DMS 273 treated with DMSO at 0.1 percent for 48 hours (cell line): ENCODE results near the gene CAMTA1.
"Not testable (repeated sequence)": the region's sequence is repeated elsewhere in the genome, so short reads cannot be mapped to it uniquely, and the experiment has no call there.

ENCODE experiments used
- DNase-seq: peaks from one replicate; lab custom pipeline; 2025; lab: John Stamatoyannopoulos, UW

The CAMTA1 gene

DNA sequence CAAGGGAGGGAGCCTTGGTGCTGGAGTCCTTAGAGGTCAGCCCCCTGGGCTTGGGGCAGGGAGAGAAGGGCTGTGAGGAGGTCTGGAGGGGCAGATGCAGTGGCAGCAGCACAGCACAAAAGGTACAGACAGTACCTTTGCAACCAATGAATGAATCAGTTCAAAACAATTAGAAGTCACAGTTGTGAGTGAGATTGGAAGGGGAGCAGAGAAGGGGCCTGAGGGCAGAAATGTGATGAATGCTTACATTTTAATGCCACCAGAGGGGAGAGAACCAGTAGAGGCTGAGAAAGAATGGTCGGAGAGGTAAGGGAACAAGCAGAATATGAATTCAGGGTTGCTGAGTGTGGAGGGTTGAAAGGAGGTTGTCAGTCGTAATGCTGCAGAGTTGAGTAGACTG, 24.2 kb downstream of the CAMTA1 start:
- no peak for DNase-seq

DNA sequence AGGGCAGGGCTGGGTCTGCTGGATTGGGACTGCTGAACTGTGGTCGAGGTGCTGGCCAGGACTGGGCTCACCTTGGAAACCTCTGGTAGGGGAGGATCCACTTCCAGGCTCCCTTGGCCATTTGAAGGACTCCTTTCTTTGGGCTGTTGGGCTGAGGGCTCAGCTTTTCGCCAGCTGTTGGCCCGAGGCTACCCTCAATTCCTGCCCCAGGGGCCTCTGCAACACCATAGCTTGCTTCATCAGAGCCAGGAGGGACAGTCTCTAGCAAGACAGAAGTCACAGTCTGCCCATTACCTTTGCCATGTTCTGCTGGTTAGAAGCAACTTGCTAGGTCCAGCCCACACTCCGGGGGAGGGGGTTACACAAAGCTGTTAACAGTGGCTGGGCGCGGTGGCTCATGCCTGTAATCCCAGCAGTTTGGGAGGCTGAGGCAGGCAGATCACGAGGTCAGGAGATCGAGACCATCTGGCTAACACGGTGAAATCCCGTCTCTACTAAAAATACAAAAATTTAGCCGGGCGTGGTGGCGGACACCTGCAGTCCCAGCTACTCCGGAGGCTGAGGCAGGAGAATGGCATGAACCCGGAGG, 25.0 kb downstream of the CAMTA1 start:
- DNase-seq = not testable (repeated sequence)

DNA sequence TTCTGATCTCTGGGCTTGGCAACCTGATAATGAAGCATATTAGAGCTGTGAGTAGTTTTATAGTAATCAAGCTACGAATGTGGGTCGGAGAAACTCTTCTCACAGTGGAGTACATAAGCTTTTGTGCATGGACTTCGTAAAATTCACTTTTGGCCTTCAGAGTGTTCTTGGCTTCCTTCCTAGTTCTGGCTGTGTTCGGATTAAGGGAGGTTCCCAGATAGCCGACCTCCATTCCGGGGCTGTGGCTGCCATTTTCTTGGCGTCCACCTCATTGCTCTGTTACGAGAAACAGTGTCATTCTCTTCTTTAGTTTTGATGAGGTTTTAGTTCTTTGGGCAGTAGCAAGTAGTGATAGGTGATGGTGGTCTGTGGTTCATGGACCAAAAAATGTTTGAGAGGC, 26.3 kb downstream of the CAMTA1 start:
- DNase-seq = no peak

DNA sequence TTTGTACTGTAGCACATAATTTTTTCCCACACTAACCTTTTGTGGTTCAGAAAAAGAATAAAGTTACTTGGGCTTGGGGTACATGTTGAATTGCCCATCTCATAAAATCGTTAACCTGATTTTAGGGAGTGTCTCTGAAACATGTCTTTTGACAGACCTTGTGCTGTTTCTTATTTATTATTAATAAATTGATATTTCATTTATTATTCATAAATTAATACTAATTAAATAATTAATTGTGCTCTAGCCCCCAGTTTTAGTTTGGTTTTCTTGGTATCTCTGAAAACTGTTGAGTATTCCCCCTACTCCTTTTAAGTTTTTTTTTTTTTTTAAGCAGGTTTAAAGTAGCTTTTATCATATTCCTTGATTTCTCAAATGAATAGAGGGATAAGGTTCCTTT, 27.9 kb downstream of the CAMTA1 start:
- no peak for DNase-seq

DNA sequence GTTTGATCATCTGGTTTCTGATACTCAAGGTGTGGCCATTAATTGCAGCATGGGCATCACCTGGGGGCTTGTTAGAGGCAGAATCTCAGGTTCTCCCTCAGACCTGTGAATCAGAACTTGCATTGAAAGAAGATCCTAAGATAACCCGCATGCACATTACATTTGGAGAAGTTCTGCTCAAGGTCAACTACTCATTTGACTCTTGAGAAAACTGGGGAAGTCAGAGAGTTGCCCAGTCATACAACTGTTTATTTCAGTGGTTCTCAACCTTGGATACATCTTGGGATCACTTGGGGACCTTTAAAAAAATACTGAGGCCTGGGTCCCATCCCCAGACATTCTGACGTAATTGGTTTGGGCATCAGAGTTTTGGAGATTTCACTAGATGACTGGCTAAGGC, 30.5 kb downstream of the CAMTA1 start:
- DNase-seq = no peak

DNA sequence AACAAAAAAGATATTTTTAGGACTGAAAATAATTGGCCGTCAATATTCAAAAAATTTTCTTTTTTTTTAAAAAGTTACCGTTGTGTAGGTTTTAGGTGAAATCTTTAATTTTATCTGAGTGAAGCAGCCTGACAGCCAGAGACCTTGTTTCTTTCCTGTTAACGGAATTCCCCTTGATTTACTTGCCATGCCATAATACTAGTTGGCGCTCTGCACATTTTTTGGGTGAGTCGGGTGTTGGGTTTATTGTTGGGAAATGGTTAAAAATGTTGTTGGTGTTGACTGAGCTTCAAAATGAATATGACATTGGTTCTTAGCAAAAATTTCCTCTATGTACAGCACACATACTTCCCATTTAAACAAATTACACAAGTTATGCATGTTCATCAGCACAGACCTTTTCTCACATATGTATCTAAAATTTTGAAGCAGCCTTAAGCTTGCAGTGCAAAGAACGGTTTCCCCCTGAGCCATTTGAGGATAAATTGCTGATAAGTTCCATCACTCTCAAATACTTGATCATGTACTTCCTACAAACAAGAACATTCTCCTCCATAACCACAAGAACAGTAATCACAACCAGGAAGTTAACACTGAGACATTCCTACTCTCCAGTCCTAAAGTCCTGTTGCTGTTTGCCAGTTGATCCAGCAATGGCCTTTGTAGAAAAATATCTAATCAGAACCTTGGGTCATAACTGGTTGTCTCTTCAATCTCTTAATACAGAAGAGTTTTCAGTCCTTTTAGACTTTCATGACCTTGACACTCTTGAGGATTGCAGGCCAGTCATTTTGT, 34.2 kb downstream of the CAMTA1 start:
- DNase-seq = no peak

DNA sequence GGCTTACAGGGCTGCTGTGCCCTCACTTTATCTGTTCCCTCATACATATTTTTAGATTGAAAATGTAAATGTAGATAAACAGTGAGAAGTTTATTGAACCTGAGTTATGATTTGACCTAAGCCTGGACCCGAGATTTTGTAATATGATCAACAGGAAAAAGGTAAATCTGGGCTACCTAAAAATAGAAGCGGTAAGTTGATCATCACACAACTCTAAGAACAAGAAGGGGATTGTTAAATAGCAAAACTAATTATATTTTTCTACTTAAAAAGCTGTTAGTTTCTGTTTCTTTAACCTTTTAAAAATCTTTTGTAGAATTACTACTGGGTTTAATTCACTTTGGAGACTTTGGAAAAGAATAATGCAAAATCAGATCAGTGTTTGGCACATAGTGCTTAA, 35.6 kb downstream of the CAMTA1 start:
- DNase-seq = no peak

DNA sequence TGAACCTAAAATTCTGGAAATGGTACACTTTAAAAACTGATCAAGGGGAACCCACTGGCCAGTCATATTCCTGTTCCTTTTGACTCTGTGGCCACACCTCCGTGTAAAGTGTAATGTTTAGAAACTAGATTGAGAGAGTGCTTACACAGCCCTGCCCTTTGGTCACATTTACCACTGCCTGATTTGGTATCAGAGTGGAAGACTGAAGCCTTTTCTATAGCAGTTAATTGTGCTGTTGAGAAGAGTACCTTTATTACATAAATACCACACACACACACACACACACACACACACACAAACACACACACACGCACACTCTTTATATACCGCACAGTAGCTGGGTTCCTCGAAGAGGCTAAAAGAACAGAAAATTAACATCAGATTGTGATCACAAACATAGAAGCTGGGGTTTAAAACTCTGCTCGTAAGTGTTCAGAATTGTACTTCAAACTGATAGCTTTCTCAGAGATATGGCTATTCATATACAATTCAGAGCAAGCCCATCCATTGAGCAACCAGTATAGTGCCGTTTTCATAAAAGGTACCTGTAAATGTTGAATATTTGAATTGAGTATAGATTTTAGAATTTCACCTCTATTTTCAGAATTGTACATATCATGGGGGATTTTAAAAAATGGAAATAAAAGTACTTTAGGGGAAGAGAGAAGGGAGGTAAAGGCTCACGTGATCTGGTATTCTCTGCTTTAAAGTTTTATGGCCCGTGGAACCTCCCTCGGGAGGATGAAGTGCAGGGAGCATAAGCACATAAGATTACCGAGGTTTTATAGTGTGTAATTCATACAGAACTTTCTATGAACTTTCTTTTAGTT, 37.5 kb downstream of the CAMTA1 start:
- no peak for DNase-seq

DNA sequence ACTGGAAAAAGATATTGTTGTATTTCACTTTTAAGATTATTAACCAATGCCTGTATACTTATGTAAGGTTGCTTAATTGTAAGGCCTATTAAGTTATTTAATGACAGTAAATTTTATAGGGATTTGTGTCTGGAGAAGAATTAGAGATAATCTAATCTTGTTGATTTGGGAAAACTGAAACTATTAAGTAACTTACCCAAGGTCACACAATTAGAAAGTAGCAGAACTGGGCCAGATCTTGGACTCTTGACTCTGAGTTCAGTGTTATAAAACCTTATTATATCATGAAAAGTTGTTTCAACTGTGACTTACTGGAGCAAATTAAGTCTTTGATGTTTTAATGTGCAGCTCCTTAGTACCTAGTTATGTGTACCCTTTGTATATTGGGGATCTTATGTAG, 38.5 kb downstream of the CAMTA1 start:
- no peak for DNase-seq

DNA sequence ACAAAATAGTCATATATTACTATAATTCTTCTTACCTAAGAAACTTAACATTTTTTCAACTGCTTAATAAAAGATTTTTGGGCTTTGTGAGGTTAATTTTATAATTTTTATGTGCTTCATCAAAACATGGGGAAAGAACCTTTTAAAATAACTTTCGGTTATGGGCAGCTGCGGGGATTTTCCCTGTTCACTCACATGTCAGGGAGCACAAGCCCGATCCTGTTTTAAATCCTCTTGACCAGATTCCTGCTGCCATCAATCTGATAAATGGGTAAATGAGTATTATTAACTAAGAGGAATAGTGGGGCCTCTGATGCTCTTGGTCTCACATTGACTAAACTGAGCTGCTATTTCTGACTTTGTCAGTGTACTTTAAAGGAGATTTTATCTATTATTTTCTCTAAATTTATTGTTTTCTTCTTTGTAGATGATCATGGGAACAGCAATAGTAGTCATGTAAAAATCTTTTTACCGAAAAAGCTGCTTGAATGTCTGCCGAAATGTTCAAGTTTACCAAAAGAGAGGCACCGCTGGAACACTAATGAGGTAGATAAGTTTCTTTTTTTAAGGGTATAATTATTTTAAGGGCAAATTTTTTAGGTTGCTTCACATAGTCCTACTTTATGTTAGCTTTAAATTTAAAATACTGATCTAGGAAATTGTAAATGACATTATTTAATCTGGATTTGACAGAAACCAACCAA, 39.6 kb downstream of the CAMTA1 start:
- no peak for DNase-seq

DNA sequence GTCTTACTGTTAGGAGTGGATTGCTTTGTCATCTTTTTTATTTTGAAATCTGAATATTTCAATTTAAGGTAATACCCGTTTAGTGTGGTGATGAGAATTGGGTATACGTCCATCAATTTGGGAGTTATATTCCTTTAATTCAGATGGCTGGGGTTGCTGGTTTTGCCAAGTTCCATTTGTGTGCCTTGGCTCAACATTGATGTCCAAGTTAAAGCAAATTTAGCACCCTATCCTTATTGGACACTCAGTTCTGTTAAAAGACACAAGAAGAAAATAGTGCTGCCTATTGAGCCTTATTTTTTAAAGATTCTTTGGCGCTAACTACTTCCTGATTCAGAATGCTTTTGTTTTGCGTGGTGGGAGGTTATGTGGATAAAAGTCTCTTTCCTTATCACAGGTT, 40.6 kb downstream of the CAMTA1 start:
- DNase-seq = no peak

DNA sequence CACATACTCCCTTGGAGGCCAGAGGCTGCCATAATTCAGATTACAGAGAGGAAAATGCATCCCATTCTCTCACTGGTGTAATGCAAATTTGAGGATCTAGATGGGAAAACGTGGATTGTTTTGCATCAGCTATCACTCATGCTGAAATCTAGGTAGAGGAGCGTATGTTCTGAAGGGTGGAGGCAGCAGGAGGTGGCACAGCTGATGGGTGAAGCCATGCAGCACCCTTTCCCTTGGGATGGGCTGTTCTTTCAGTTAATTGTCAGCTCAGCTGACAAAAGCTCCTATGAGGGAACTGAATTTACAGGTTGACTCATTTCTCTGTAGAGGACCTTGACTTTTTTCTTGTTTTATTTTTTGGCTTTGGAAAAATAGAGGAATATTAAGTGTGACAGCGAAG, 41.8 kb downstream of the CAMTA1 start:
- DNase-seq = no peak

DNA sequence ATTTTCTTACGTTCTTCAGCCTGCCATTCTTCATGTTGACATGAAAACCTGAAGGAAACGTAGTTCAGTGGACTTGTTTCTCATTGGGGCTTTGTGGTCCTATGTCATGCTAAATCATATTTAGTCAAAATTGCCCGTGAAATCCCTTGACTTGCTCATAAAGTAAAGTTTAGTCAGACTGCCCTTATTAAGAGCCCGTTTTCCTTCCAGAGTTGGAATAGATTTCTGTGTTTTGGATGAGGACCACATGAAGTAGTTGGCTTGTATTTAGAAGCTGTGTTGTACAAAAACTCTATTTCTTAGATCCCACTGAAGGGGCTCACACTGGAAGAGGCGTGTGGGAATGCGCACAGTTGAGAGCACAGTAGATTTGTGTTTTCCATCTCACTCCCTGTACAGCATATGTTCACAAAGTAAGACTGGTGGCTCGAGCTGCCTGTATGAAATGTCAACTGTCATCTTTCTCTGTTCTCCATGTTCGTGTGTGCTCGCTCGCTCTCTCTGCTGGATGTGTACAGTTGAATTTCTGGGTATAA, 42.4 kb downstream of the CAMTA1 start:
- no peak for DNase-seq

DNA sequence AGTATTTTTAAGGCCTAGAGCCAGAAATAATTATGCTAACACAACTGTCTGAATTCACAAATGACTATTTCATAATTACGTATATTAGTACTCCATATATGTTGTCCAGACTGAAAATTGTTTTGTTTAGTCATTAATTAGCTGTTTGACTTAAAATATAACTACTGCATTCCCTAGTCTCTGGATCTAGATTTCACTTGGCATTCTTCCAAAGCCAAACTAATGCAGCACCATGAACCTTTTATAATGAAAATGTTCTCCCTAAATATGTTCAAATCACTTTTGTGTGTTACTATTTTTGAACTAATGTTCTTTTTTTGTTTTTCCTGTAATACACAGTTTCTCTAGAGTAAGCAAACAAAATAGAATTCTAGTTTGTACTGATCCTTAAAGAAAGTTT, 46.1 kb downstream of the CAMTA1 start:
- DNase-seq = no peak

DNA sequence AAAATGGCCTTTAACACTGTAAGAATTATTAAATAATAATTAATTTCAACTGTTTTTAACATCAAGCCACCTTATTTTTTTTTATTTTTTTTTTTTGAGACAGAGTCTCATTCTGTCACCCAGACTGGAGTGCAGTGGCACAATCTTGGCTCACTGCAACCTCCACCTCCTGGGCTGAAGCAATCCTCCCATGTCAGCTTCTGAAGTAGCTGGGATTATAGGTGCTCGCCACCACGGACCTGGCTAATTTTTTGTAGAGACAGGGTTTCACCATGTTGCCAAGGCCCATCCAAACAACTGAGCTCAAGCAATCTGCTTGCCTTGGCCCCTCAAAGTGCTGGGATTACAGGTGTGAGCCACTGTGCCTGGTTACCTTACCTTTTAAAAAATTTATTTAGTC, 46.8 kb downstream of the CAMTA1 start:
- DNase-seq = not testable (repeated sequence)

DNA sequence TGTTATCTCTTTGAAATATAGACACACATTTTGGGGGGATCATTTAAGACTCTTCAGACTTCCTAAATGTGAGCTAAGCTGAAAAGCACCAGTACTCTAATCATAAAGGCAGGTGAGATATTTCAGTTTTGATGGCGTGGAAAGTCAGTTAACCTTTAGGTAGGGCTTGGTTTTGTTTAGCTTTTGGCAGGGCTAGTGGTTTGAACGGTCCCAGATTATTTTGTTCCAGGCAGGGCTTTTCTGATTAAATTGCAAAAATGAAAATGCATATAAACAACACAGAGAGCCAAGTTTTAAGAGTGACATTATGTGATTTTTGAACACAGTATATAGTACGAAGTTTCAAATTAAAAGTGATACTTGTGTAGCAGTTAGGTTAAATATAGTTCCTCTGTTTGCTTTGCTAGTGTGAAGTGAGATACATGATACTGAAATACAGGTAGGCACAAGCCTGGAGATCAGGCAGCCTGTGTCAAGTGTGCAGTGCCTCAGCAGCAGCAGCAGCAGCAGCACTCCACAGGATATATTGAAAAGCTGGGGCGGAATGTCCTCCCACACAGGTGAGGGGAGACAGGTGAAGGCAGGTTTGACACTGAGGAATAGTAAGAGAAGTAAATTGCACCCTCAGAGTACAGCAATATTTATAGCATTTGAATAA, 47.4 kb downstream of the CAMTA1 start:
- no peak for DNase-seq

DNA sequence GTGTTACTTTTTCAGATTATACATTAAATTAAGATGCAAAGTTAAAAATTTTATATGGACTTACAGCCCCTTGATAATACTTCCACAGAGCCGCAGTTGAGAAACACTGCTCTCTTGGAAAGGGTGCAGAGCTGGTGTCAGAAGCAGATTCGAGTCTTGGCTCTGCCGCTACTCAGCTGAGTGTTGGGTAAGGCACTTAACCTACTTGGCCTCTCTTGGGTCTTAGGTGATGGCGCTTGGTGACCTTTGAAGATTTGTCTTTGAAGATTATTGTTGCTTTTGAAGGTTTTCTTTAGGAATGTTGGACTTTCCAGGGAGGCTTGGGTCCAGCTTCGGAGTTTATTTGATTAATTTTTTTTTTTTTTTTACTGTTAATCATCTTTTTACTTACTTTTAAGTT, 48.5 kb downstream of the CAMTA1 start:
- DNase-seq = no peak

DNA sequence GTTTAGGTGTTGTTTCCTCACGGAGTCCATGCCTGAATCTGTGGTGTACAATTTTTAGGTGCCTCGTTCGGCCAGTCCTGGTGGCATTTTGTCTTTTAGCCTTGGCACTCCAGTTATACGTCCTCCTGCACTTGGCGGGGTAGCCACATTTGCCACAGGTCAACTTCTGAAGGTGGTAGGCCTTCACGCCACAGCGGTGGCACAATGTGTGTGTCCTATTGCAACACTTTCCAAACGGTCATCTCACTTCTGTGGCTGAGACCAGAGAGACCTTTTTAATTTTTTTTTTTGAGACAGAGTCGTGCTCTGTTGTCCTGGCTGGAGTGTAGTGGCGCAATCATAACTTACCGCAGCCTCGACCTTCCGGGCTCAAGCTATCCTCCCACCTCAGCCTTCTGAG, 49.1 kb downstream of the CAMTA1 start:
- DNase-seq = no peak

DNA sequence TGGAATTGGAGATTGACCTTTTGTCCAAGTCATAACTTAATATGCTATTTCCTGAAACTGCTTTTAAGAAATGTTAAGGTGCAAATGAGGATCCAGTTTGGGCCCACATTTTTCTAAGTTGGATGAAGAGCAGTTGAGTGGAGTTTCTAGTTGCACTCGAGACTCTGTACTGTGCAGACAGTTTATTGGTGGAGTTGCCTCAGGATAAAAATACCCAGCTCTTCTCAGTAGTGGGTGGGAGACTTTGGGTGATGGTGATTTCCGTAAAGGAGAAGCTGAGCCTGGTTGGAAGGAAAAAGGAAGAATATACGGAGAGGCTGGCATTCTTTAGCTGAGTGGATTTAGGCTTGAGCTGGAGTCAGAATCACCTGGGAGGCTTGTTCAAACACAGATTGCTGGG, 49.9 kb downstream of the CAMTA1 start:
- DNase-seq = no peak

DNA sequence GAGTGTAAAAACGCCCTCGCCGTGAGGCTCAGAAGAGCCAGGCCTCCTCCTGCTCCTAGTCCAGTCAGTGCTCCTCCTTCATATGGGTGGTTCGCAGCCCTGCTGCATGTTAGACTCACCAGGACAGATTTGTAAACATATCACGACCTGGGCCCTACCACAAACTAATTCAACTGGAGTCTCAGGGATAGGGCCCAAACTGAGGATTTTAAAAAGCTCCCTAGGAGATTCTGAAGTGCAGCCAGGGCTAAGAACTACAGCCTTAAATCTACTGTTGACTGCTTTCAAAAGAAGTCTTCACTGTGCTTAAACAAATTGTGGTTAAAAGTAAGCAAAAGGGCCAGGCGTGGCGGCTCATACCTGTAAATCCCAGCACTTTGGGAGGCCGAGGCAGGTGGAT, 57.0 kb downstream of the CAMTA1 start:
- DNase-seq = no peak

DNA sequence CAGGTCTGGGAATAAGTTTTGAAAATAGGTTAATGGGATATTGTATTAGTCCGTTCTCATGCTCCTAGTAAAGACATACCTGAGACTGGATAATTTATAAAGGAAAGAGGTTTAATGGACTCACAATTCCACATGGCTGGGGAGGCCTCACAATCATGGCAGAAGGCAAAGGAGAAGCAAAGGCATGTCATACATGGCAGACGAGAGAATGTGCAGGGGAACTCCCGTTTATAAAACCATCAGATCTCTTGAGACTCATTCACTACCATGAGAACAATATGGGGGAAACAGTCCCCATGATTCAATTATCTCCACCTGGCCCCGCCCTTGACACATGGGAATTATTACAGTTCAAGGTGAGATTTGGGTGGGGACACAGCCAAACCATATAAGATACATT, 60.5 kb downstream of the CAMTA1 start:
- DNase-seq = not testable (repeated sequence)

DNA sequence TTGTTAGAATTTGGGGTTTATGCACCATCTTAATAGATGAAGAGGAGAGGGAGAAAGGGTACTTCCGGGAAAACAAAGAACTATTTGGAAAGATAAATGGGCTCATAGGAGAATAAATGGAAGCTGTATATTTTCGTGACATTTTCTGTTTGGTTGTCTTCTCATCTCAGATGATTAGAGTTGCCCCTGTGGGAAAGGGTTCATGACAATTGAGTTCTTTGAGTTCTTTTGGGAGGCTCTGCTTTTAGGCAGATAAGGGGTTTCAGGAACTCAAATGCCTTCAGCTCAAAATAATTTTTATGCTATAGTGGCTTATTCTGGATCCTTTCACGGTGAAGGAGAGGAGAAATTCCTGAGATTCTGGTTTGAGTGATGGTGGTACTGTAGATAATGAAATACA, 63.6 kb downstream of the CAMTA1 start:
- DNase-seq = no peak
